Activated naive CD8-positive, alpha-beta T cell (primary cell): Measurements from ENCODE around the gene IRF4.

Experiments
- H3K27ac Mint-ChIP-seq: one replicate; pipeline ENCODE4 v1.8.0; 2021; ENCODE audit warnings: mixed read lengths
- H3K27me3 Mint-ChIP-seq: one replicate; pipeline ENCODE4 v1.8.0; 2021; ENCODE audit warnings: mixed read lengths
- H3K36me3 Mint-ChIP-seq: one replicate; pipeline ENCODE4 v1.8.0; 2021; ENCODE audit warnings: mixed read lengths
- H3K4me1 Mint-ChIP-seq: one replicate; pipeline ENCODE4 v1.8.0; 2021; ENCODE audit warnings: low read depth, mixed read lengths
- H3K4me3 Mint-ChIP-seq: one replicate; pipeline ENCODE4 v1.8.0; 2021; ENCODE audit warnings: mild to moderate bottlenecking, mixed read lengths
- H3K9me3 Mint-ChIP-seq: one replicate; pipeline ENCODE4 v1.8.0; 2021; ENCODE audit warnings: low read depth, mixed read lengths

Gene IRF4

DNA sequence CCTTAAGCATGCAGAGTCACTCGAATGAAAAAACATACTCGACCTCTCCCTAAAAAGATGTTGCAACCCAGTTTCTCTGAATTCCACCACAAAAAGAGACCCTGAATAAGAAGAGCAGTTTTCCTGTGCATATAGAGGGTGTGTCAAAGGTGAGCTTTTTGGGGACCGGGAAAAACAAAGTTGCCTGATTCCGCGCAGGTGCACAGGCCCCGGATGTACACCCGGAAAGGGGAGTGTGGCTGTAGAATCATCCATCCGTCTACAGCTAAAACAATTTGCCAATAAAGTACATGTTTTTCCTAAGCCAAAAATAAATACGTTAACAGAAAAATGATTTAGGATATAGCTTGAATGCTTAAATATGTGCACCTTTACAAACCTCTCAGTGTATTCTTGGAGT, 41.2 kb upstream of the IRF4 start:
- H3K27me3 Mint-ChIP-seq: no peaks in the 10 kb centered on the region
- H3K4me3 Mint-ChIP-seq: no peak overlapping the region
- no peak overlapping the region for H3K27ac Mint-ChIP-seq
- H3K9me3 Mint-ChIP-seq: no peaks in the 10 kb centered on the region
- H3K36me3 Mint-ChIP-seq: peaks cover 21% of the 10 kb centered on the region
- H3K4me1 Mint-ChIP-seq: no peaks in the 10 kb centered on the region

GRCh38 chr6:351011-351866, 40.3 kb upstream of the IRF4 start:
- H3K4me1 Mint-ChIP-seq: peaks cover 4% of the 10 kb centered on the region
- no peaks in the 10 kb centered on the region for H3K27me3 Mint-ChIP-seq
- no peak overlapping the region for H3K27ac Mint-ChIP-seq
- H3K36me3 Mint-ChIP-seq: peaks cover 21% of the 10 kb centered on the region
- H3K4me3 Mint-ChIP-seq: no peak overlapping the region
- no peaks in the 10 kb centered on the region for H3K9me3 Mint-ChIP-seq

DNA sequence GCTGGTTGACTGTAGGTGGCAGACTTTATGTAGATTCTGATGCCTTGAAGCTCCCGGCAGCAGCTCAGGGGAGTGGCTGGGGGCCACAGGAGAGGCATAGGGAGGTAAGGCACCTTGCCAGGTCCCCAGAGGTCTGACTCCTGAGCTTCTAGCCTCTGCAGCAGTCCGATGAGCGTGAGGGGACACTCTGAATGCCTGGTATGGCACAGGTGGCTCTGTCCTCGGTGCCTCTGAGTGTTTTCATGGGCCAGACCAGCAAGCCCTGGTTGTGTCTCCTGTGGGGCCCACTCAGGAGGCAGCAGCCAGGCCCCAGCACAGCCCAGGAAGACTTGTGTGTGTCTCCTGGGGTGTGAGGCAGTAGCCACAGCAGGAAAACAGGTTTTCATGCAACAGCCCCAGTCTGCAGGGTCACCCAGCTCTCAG, 39.7 kb upstream of the IRF4 start:
- H3K4me1 Mint-ChIP-seq: peaks cover 8% of the 10 kb centered on the region
- no peak overlapping the region for H3K27ac Mint-ChIP-seq
- no peaks in the 10 kb centered on the region for H3K27me3 Mint-ChIP-seq
- no peaks in the 10 kb centered on the region for H3K9me3 Mint-ChIP-seq
- peaks cover 21% of the 10 kb centered on the region for H3K36me3 Mint-ChIP-seq
- H3K4me3 Mint-ChIP-seq: no peak overlapping the region

GRCh38 chr6:352474-352873, 39.1 kb upstream of the IRF4 start:
- Mint-ChIP-seq H3K27me3 (no peaks in the 10 kb centered on the region), H3K4me3 (no peak overlapping the region), H3K4me1 (peaks cover 14% of the 10 kb centered on the region), H3K36me3 (peaks cover 19% of the 10 kb centered on the region), H3K9me3 (no peaks in the 10 kb centered on the region), H3K27ac (no peak overlapping the region)

DNA sequence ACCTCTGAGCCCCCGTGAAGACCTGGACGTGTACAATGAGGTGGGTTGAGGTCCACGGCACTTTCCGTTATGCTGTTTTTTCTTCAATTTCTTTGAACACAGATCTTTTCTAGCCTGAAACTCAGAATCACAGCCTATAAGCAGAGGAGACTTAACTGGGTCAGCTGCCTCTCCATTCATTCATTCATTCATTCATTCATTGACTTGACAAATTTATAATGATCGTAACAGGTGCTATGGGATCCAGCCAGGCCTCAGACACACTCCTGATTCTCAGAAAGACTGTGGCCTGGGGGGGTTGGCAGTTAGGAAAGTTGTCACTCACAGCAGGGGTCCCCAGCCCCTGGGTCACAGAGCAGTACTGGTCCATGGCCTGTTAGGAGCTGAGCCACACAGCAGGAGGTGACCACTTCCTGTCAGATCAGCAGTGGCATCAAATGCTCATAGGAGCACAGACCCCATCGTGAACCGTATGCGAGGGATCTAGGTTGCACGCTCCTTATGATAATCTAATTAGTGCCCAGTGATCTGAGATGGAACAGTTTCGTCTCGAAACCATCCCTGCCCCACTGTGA, 38.6 kb upstream of the IRF4 start:
- peaks cover 18% of the 10 kb centered on the region for H3K4me1 Mint-ChIP-seq
- H3K36me3 Mint-ChIP-seq: peaks cover 17% of the 10 kb centered on the region
- no peaks in the 10 kb centered on the region for H3K27me3 Mint-ChIP-seq
- H3K4me3 Mint-ChIP-seq: no peak overlapping the region
- H3K9me3 Mint-ChIP-seq: no peaks in the 10 kb centered on the region
- H3K27ac Mint-ChIP-seq: no peak overlapping the region

DNA sequence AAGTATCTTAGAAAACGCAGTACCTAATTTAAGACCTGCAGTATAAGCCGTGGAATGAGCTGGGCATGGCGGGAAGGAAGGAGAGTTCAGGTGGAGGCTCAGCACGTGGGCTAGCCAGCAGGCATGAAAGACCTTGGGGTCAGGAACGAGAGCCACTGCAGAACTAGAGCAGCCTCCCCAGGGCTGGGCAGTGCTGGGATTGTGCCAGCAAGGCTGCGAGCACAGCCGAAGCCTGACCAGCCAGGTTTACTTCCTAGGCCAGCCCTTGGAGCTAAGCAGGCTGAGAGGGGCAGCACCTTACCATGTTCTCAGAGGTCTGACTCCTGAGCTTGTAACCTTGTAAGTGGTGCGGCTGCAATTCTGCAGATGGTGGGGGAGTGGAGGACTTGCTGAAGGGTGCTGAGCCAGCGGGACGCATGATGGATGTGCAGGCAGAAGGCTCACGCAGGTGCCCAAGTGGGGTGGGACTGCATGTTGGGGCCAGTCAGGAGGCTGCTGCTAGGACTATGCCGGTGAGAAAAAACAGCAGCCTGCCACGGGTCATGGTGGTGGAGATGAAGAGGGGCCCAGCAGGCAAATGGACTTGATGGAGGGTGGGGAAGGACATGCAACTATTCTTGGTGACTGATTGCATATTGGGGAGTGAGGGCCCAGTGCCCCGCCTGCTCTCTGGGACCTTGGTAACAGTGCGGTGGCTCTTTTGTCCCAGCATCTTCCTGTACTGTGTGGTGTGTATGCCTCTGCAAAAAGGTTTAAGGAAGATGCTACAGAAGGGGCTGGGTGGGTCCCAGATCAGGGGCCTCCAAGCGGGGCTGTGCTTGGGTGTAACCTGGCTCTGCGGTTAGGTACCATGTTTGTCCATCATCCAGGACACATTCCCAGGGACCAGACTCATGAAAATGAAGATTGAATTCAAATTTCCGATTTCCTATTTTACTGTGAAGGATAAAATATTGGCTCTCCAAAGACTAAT, 37.6 kb upstream of the IRF4 start:
- peak overlapping the region; percentile 17 for H3K27ac Mint-ChIP-seq
- peaks cover 13% of the 10 kb centered on the region for H3K36me3 Mint-ChIP-seq
- no peaks in the 10 kb centered on the region for H3K27me3 Mint-ChIP-seq
- H3K4me1 Mint-ChIP-seq: peaks cover 21% of the 10 kb centered on the region
- H3K4me3 Mint-ChIP-seq: no peak overlapping the region
- H3K9me3 Mint-ChIP-seq: no peaks in the 10 kb centered on the region

GRCh38 chr6:354631-355280, 36.8 kb upstream of the IRF4 start:
- Mint-ChIP-seq H3K27me3 (no peaks in the 10 kb centered on the region), H3K4me3 (no peak overlapping the region), H3K9me3 (no peaks in the 10 kb centered on the region), H3K36me3 (peaks cover 9% of the 10 kb centered on the region), H3K27ac (no peak overlapping the region), H3K4me1 (peaks cover 21% of the 10 kb centered on the region)

- no peaks in the 10 kb centered on the region for H3K27me3 Mint-ChIP-seq
- H3K27ac Mint-ChIP-seq: no peak overlapping the region
- no peaks in the 10 kb centered on the region for H3K9me3 Mint-ChIP-seq
- H3K4me3 Mint-ChIP-seq: no peak overlapping the region
- peaks cover 24% of the 10 kb centered on the region for H3K4me1 Mint-ChIP-seq
- peaks cover 2% of the 10 kb centered on the region for H3K36me3 Mint-ChIP-seq
These were observed 36.0 kb upstream of the IRF4 start for GRCh38 chr6:355373-356208.

GRCh38 chr6:356828-357251, 34.7 kb upstream of the IRF4 start:
- Mint-ChIP-seq H3K4me1 (peaks cover 26% of the 10 kb centered on the region), H3K36me3 (no peaks in the 10 kb centered on the region), H3K9me3 (no peaks in the 10 kb centered on the region), H3K27me3 (no peaks in the 10 kb centered on the region), H3K4me3 (peak overlapping the region; percentile 70), H3K27ac (peak overlapping the region; percentile 86)

GRCh38 chr6:357261-357790, 34.2 kb upstream of the IRF4 start:
- peaks cover 26% of the 10 kb centered on the region for H3K4me1 Mint-ChIP-seq

DNA sequence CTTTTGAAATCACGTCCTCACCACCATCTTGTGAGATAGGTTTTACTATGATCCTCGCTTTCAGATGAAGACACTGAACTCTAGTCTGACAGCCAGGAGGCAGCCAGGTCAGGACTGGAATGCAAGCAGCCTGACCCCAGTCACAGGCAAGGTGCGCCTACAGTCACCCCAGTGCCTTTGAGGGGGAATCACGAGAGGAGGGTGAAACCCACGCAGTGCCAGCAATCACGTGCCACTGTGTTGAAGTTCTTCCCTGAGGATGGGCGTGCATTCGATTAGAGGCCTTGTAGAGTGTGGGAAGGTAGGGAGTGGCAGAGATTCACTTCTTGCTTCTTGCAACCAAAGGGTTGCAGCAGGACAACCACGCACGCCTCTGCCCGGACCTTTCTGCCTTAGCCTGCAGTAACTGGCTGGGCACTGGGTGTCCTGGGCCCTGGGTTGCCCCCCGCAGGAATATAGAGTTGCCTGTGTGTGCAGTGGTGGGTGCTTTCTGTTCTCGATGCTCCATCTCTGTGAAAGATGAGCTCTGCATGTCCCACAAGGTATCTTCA, 33.7 kb upstream of the IRF4 start:
- Mint-ChIP-seq H3K9me3 (no peaks in the 10 kb centered on the region), H3K36me3 (no peaks in the 10 kb centered on the region), H3K4me1 (peaks cover 26% of the 10 kb centered on the region), H3K27me3 (no peaks in the 10 kb centered on the region), H3K4me3 (no peak overlapping the region), H3K27ac (no peak overlapping the region)

More at GRCh38 chr6:357261-357790, 34.2 kb upstream of the IRF4 start:
- Mint-ChIP-seq H3K27me3 (no peaks in the 10 kb centered on the region), H3K27ac (peak overlapping the region; percentile 86), H3K9me3 (no peaks in the 10 kb centered on the region), H3K36me3 (no peaks in the 10 kb centered on the region), H3K4me3 (no peak overlapping the region)

DNA sequence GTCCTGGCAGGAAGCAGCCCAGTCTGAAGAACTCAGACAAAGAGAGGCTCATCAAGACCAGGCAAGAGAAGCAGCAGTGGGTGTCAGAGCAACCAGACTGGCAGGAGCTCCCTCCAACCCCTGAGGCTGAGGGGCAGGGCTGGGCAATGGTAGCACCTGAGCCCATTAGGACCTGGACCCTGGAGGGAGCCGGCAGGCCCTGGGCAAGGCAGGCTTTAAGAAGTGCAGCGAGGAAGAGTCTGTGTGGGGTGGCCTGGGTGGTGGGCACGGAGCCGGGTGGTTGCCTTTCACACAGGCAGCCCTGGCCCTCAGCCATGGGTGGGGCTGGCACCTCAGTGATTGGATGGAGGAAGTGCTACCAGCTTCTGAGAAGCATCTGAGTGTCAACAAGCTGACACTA, 33.1 kb upstream of the IRF4 start:
- peak overlapping the region; percentile 16 for H3K27ac Mint-ChIP-seq

DNA sequence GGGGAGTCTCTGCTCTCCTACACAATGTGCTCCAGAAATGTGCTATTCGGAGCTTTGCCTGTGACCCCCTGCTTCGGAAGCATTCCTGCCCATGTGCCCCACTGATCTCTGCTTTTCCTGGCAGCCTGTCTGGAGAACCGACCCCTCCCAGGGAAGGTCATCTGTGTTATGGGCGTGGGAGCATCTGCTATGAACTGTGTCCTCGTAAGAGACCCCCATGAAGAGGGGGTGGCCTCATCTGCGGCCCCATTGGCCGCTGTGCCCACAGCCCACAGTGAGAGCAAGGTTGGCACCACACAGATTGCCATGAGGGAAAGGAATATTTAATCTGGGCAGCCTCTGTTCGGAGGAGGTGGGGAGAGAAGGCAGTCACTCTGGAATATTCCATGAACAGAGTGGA, 32.7 kb upstream of the IRF4 start:
- H3K27ac Mint-ChIP-seq: no peak overlapping the region
- no peaks in the 10 kb centered on the region for H3K9me3 Mint-ChIP-seq
- H3K4me1 Mint-ChIP-seq: peaks cover 26% of the 10 kb centered on the region
- no peaks in the 10 kb centered on the region for H3K27me3 Mint-ChIP-seq
- no peak overlapping the region for H3K4me3 Mint-ChIP-seq
- no peaks in the 10 kb centered on the region for H3K36me3 Mint-ChIP-seq

More for the DNA sequence above, 33.1 kb upstream of the IRF4 start:
- Mint-ChIP-seq H3K4me3 (no peak overlapping the region), H3K4me1 (peaks cover 26% of the 10 kb centered on the region), H3K36me3 (no peaks in the 10 kb centered on the region), H3K27me3 (no peaks in the 10 kb centered on the region), H3K9me3 (no peaks in the 10 kb centered on the region)
